ENCODE data around the gene MYOCD. TPM values are rescaled to one million over a fixed set of nuclear protein-coding genes. Genes with fewer than 3 reads are reported as not detected.

Gene MYOCD
- total and polyA plus RNA-seq, 2 experiments from 2014 or later, result 2.2 to 8.4 TPM

DNA sequence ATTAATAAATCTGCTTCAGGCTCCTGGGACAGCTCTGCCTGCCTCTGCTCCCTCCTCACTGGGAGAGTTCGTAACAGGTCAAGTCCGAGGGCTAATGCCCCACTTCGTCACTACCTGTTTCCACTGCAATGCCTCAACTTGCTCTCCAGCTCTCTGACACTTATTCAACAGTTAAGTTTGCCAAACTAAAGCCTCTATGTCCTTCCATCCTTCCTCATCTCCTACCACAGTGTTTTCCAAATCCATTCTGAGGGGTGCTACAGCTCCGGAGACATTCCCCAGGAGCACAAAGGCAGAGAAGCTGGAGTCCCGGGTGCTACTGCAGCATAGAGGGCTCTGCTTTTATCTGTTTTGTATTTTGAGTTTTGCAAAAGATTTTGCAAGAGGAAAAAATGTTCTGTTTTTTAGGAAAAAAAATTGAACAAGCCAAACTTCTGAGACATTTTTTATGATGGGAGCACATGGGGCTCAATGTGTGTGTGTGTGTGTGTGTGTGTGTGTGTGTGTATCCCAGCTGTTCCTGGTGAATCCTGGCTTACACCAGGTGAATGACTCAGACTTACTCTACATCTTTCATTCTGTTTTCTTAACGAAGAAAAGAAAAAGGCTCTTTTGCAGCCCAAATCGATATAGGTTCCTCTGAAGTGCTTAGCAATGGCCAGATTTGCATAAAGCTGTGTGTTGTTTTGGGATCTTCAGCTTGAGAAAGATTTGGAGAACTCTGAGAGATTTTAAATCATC lies 46.1 kb upstream of the MYOCD start:
- Histone ChIP-seq H3K27me3 (no peaks in the 10 kb centered on the region), H3K9me2 (replicated peaks; ENCODE audit: insufficient read depth) (no peaks in the 10 kb centered on the region), H3K4me1 (ENCODE audit: insufficient read depth) (no peaks in the 10 kb centered on the region), H4K20me1 (ENCODE audit: insufficient read depth, poor library complexity, severe bottlenecking) (no peaks in the 10 kb centered on the region), H2AFZ (no peak overlapping the region), H3K79me2 (no peaks in the 10 kb centered on the region), H3K36me3 (replicated peaks; ENCODE audit: insufficient read depth, low read depth) (no peaks in the 10 kb centered on the region), H3K9me3 (ENCODE audit: low read depth) (no peaks in the 10 kb centered on the region), H3K4me2 (no peak overlapping the region), H3K27ac (no peak overlapping the region), H3K4me3 (no peak overlapping the region)
- 71% methylated on average over 7 of the region's 7 CpGs for WGBS (ENCODE audit: low lambda C conversion rate, missing lambda C conversion rate)
- TF ChIP-seq EZH2 (IDR thresholded peaks at IDR 0.05; ENCODE audit: borderline replicate concordance) (no peak), EZH2phosphoT487 (IDR thresholded peaks at IDR 0.05; ENCODE audit: low read depth, severe bottlenecking, unreplicated experiment) (no peak)
- TF ChIP-seq, protein P1, sequence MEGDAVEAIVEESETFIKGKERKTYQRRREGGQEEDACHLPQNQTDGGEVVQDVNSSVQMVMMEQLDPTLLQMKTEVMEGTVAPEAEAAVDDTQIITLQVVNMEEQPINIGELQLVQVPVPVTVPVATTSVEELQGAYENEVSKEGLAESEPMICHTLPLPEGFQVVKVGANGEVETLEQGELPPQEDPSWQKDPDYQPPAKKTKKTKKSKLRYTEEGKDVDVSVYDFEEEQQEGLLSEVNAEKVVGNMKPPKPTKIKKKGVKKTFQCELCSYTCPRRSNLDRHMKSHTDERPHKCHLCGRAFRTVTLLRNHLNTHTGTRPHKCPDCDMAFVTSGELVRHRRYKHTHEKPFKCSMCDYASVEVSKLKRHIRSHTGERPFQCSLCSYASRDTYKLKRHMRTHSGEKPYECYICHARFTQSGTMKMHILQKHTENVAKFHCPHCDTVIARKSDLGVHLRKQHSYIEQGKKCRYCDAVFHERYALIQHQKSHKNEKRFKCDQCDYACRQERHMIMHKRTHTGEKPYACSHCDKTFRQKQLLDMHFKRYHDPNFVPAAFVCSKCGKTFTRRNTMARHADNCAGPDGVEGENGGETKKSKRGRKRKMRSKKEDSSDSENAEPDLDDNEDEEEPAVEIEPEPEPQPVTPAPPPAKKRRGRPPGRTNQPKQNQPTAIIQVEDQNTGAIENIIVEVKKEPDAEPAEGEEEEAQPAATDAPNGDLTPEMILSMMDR (IDR thresholded peaks at IDR 0.05; ENCODE audit: poor library complexity), result no peak
- DNase-seq (ENCODE audit: low spot score), result no peak

DNA sequence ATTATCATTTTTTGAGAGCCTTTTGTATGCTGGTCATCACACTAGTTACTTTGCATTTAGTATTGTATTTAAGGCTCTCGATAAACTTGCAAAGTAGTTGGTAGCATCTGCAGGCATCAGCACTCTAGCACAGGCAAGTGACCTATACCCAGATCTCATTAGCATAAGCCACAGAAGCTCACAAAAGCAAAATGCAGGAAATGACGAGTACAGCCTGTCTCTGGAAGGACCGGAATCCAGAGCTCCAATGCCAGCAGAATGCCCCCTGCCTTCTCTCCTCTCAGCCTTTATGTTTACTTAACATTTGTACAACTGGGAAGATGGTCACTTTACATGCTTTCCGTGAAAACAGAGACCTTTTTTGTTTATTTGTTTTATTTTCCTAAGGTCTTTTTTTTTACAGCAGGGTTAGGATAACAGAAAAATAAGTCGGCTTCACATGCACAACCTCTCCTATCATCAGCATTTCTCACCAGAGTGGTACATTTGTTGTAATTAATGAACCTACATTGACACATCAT lies 45.4 kb upstream of the MYOCD start:
- Histone ChIP-seq H3K36me3 (replicated peaks; ENCODE audit: insufficient read depth, low read depth) (no peaks in the 10 kb centered on the region), H3K4me2 (no peak overlapping the region), H3K4me3 (no peak overlapping the region), H3K9me2 (replicated peaks; ENCODE audit: insufficient read depth) (no peaks in the 10 kb centered on the region), H4K20me1 (ENCODE audit: insufficient read depth, poor library complexity, severe bottlenecking) (no peaks in the 10 kb centered on the region), H3K4me1 (ENCODE audit: insufficient read depth) (no peaks in the 10 kb centered on the region), H3K79me2 (no peaks in the 10 kb centered on the region), H3K9me3 (ENCODE audit: low read depth) (no peaks in the 10 kb centered on the region), H2AFZ (no peak overlapping the region), H3K27me3 (no peaks in the 10 kb centered on the region), H3K27ac (no peak overlapping the region)
- WGBS (ENCODE audit: low lambda C conversion rate, missing lambda C conversion rate), result 65% methylated on average over 5 of the region's 5 CpGs
- no peak for DNase-seq (ENCODE audit: low spot score)
- TF ChIP-seq, protein P1 (IDR thresholded peaks at IDR 0.05; ENCODE audit: poor library complexity), result no peak
- no peak for TF ChIP-seq EZH2phosphoT487 (IDR thresholded peaks at IDR 0.05; ENCODE audit: low read depth, severe bottlenecking, unreplicated experiment)
- TF ChIP-seq EZH2 (IDR thresholded peaks at IDR 0.05; ENCODE audit: borderline replicate concordance), result no peak

DNA sequence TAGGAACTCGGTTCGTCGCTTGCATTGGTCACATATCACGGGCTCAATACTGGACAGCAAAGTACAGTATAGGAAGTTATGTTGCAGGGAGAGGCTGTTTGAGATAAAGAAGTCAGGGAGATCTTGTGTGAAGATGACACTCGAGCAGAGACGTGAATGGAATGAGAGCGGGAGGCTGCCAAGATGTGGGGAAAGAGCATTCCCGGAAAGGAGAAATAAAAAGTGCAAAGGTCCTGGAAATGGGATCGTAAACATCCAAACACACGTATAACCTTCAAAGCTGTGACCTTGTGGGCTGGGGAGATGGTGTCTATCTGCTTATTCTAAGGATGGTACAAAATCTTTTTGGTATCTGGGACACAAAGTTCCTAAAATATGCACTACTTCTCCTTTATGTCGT lies 43.0 kb upstream of the MYOCD start:
- no peak overlapping the region for H2AFZ ChIP-seq

More for the DNA sequence above, 43.0 kb upstream of the MYOCD start:
- DNase-seq (ENCODE audit: low spot score), result peak; percentile 21
- no peak overlapping the region for H3K27ac ChIP-seq
- H3K79me2 ChIP-seq, result no peaks in the 10 kb centered on the region
- peak overlapping the region; percentile 14 for H3K4me2 ChIP-seq
- H3K9me2 ChIP-seq (replicated peaks; ENCODE audit: insufficient read depth), result no peaks in the 10 kb centered on the region
- no peaks in the 10 kb centered on the region for H4K20me1 ChIP-seq (ENCODE audit: insufficient read depth, poor library complexity, severe bottlenecking)
- 65% methylated on average over 11 of the region's 11 CpGs for WGBS (ENCODE audit: low lambda C conversion rate, missing lambda C conversion rate)
- no peak overlapping the region for H3K4me3 ChIP-seq
- no peaks in the 10 kb centered on the region for H3K27me3 ChIP-seq
- H3K9me3 ChIP-seq (ENCODE audit: low read depth), result no peaks in the 10 kb centered on the region
- H3K36me3 ChIP-seq (replicated peaks; ENCODE audit: insufficient read depth, low read depth), result no peaks in the 10 kb centered on the region
- TF ChIP-seq, protein P1 (IDR thresholded peaks at IDR 0.05; ENCODE audit: poor library complexity), result no peak
- TF ChIP-seq EZH2 (IDR thresholded peaks at IDR 0.05; ENCODE audit: borderline replicate concordance) (no peak), EZH2phosphoT487 (IDR thresholded peaks at IDR 0.05; ENCODE audit: low read depth, severe bottlenecking, unreplicated experiment) (no peak)
- H3K4me1 ChIP-seq (ENCODE audit: insufficient read depth), result peaks cover 3% of the 10 kb centered on the region
